CD8-positive, alpha-beta memory T cell (primary cell): ENCODE results near the gene HAP1. TPM values are rescaled to one million over a fixed set of nuclear protein-coding genes. Genes with fewer than 3 reads are reported as not detected.
"Not testable (repeated sequence)": the region's sequence is repeated elsewhere in the genome, so short reads cannot be mapped to it uniquely, and the experiment has no call there.

ENCODE experiments used
- CTCF ChIA-PET: fragments of 350-600 bp; sonication (Branson Sonifier 250); formaldehyde crosslinking; loops from one replicate; lab custom pipeline; 2021; ENCODE audit warnings: antibody characterized with exemption; lab: Charles Lee
- POLR2A ChIA-PET: fragments of 350-600 bp; sonication (Branson Sonifier 250); formaldehyde crosslinking; loops from one replicate; lab custom pipeline; 2021; ENCODE audit warnings: antibody characterized with exemption; lab: Charles Lee
- DNase-seq, 5 donors: peaks; one replicate each; pipeline versions ENCODE4 v3.0.0 to v3.0.0-alpha.2; 2020 to 2022; ENCODE audit warnings: mixed read lengths in 1 of 5
- H3K27ac ChIP-seq: one replicate; pipeline ENCODE4 v1.7.0; 2013; ENCODE audit warnings: low read depth, mild to moderate bottlenecking, low read length, moderate library complexity
- H3K27me3 ChIP-seq: 2 replicates; pipeline ENCODE4 v1.7.0; 2013; ENCODE audit warnings: low read length, mild to moderate bottlenecking; ENCODE audit not compliant: insufficient read depth, poor library complexity, severe bottlenecking
- H3K36me3 ChIP-seq: 2 replicates; pipeline ENCODE4 v1.7.0; 2013; ENCODE audit warnings: mild to moderate bottlenecking, low read length, moderate library complexity; ENCODE audit not compliant: insufficient read depth
- H3K4me1 ChIP-seq: 2 replicates; pipeline ENCODE4 v1.7.0; 2013; ENCODE audit warnings: mild to moderate bottlenecking, low read length, moderate library complexity; ENCODE audit not compliant: insufficient read depth
- H3K4me3 ChIP-seq: 2 replicates; pipeline ENCODE4 v1.7.0; 2013; ENCODE audit warnings: mild to moderate bottlenecking, low read length
- H3K9me3 ChIP-seq: 2 replicates; pipeline ENCODE4 v1.7.0; 2013; ENCODE audit warnings: mild to moderate bottlenecking, low read length
- H3K27ac Mint-ChIP-seq, 8 donors: one replicate each; pipeline ENCODE4 v1.8.0; 2020 to 2021; ENCODE audit warnings: mixed read lengths in 8 of 8, mild to moderate bottlenecking in 6 of 8, inconsistent platforms in 3 of 8, moderate library complexity in 3 of 8
- H3K27me3 Mint-ChIP-seq, 2 donors: one replicate each; pipeline ENCODE4 v1.8.0; 2020 to 2021; ENCODE audit warnings: mixed read lengths in 2 of 2, mild to moderate bottlenecking in 1 of 2, moderate library complexity in 1 of 2
- H3K36me3 Mint-ChIP-seq, 3 donors: one replicate each; pipeline ENCODE4 v1.8.0; 2020 to 2021; ENCODE audit warnings: mixed read lengths in 3 of 3, inconsistent platforms in 1 of 3, mild to moderate bottlenecking in 1 of 3
- H3K4me1 Mint-ChIP-seq, 3 donors: one replicate each; pipeline ENCODE4 v1.8.0; 2020 to 2021; ENCODE audit warnings: mixed read lengths in 3 of 3, inconsistent platforms in 1 of 3, mild to moderate bottlenecking in 1 of 3
- H3K4me3 Mint-ChIP-seq, 7 donors: one replicate each; pipeline ENCODE4 v1.8.0; 2020 to 2021; ENCODE audit warnings: mixed read lengths in 7 of 7, mild to moderate bottlenecking in 6 of 7, moderate library complexity in 4 of 7, inconsistent platforms in 2 of 7
- H3K9me3 Mint-ChIP-seq, 5 donors: one replicate each; pipeline ENCODE4 v1.8.0; 2020 to 2022; ENCODE audit warnings: mixed read lengths in 5 of 5, mild to moderate bottlenecking in 3 of 5, moderate library complexity in 2 of 5, inconsistent platforms in 1 of 5
- polyA plus RNA-seq: library from polyadenylated mRNA; unstranded; fragments of 300-500 nt; fragmentation: Illumina TruSeq; gene quantifications from one replicate; pipeline ENCODE4 v1.2.3, GENCODE V29; 2021
- total RNA-seq, 2 experiments: library from RNA; stranded (reverse); gene quantifications; one replicate each; pipeline ENCODE4 v1.2.3, GENCODE V29; 2021

HAP1 gene
- total and polyA plus RNA-seq, 3 experiments from 2014 or later, result 0.13 to 0.18 TPM; not detected in 1

DNA sequence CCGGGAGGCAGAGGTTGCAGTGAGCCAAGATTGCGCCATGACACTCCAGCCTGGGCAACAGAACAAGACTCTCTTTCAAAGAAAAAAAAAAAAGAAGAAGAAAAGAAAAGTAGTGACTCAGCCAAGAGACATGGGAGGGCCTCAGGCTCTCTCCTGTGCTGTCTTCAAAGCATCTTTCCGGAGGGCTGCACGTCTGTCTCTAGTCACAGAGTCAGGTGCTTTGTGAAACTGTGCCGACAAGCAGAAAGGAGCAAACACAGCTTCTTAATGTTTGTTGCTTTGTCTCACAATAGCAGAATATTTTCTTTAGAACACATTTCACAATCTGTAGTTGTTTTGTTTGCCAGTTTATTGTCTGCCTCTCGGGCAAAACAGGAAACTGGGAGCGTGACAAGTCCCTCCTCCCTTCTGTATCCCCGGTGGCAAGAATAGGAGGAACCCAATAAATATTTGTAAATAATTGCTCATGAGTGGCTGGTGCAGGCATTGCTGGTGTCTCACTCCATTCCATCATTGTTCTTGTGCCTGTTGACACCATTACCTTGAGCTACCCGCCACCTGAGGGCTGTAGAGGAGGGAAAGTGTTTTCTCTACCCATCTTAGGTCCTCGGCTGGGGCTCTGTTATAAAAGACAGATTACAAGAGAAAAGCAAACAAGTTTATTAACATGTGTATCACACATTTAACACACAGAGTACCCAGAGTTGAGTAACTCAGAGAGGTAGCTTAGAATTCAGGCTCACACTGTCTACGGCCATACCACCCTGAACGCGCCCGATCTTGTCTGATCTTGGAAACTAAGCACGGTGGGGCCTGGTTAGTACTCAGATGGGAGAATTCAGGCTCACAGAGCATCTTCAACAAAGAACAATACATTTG, 16.8 kb downstream of the HAP1 start:
- Mint-ChIP-seq H3K4me1 (peaks cover 0 to 5% (median 4%) of the 10 kb centered on the region in 3 donors), H3K27ac (no peak overlapping the region), H3K36me3 (no peaks in the 10 kb centered on the region), H3K9me3 (no peaks in the 10 kb centered on the region), H3K4me3 (no peak overlapping the region), H3K27me3 (peaks cover 9 to 22% of the 10 kb centered on the region in 2 donors)
- Histone ChIP-seq H3K4me3 (no peak overlapping the region), H3K27me3 (no peaks in the 10 kb centered on the region), H3K27ac (no peak overlapping the region), H3K36me3 (no peaks in the 10 kb centered on the region), H3K9me3 (no peaks in the 10 kb centered on the region), H3K4me1 (no peaks in the 10 kb centered on the region)
- CTCF ChIA-PET, result interaction anchor here (1.0 to 1.2 kb wide), 4 partner anchors 8 to 39 kb away, joined by 3 to 5 read pairs (median 3); no protein-coding TSS in a partner anchor
- no peak for DNase-seq
- POLR2A ChIA-PET, result no interaction called here

DNA sequence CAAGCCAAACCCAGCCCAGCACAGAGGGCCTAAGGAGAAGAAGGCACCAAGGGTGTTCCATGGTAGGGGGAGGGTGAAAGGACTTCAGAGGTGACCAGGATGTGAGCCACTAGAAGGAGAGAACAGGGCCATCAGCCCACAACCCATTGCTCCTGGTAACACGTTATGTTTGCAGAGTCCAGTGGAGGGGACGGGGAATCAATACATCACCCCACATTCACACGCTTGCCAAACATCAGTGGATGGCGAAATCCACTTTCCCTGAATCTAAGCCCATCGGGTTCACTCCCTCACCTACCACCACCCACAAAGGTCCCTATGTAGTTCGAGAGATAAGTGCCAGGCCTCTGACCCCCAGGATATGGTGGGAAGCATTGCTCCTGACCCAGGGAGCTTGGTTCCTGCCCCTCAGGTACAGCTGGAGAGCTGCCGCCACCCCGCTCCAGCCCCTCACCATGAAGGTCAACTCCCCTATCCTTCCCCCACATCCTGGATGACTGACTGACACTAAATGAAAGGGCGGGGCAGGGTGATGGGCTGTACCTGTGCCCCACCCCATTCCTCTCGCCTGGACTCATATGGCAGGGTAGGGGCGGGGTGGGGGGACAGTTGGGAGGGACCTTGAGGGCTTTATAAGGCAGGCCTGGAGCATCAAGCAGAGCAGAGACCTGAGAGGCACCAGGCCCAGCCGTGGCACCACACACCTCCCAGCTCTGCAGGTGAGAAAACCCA, 22.6 kb downstream of the HAP1 start, which contains the start of gene GAST:
GAST (plus strand) TSS at position 663 of the 732 bp plus-strand sequence. CDS start 3,106 bp downstream, outside the sequence.
- Histone ChIP-seq H3K9me3 (no peaks in the 10 kb centered on the region), H3K4me3 (no peak within 1 kb of the TSS), H3K27me3 (no peaks in the 10 kb centered on the region), H3K36me3 (no peaks in the 10 kb centered on the region), H3K4me1 (no peaks in the 10 kb centered on the region), H3K27ac (no peak within 1 kb of the TSS)
- ChIA-PET POLR2A (no interaction called here), CTCF (no interaction called here)
- H3K27ac Mint-ChIP-seq, result peak within 1 kb of the TSS in 2 of 8 donors; percentile 71 to 90
- H3K4me1 Mint-ChIP-seq, result no peaks in the 10 kb centered on the region
- H3K27me3 Mint-ChIP-seq, result peaks cover 19 to 32% of the 10 kb centered on the region in 2 donors
- no peak for DNase-seq
- peak within 1 kb of the TSS in 1 of 7 donors; percentile 33 for H3K4me3 Mint-ChIP-seq
- H3K36me3 Mint-ChIP-seq, result no peaks in the 10 kb centered on the region
- H3K9me3 Mint-ChIP-seq, result no peaks in the 10 kb centered on the region

DNA sequence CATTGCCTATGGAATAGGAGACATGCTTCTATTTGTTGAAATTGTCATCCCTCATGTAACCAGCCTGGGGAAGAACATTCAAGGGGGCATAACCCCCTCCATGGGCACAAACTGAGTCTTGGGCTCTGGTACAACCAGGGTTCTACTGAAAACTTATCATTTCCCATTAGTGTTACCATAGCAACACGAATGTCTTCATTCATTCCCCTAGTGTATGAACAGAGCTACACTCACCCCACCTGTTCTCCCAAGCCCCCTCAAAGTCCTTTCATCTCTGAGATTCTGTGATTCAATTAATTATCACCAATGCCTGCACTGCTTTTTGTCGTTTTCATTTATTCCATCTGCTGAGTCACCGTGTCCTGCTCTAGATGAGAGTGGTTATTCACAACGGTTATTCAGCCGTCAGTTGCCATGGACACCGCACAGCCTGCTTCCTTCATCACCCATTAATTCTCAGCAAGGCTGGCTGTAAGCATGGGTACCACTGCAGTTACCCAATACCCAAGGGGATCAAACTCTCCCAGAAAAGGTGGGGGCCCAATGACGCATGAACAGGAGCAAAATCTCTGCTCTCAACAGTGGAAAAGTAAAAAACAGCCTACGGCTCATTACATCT, 23.9 kb downstream of the HAP1 start:
- Mint-ChIP-seq H3K27ac (no peak overlapping the region), H3K9me3 (no peaks in the 10 kb centered on the region), H3K36me3 (no peaks in the 10 kb centered on the region), H3K27me3 (peaks cover 18 to 27% of the 10 kb centered on the region in 2 donors), H3K4me3 (no peak overlapping the region), H3K4me1 (no peaks in the 10 kb centered on the region)
- H3K4me1 ChIP-seq, result no peaks in the 10 kb centered on the region
- H3K4me3 ChIP-seq, result no peak overlapping the region
- no peaks in the 10 kb centered on the region for H3K27me3 ChIP-seq
- DNase-seq, result no peak
- POLR2A ChIA-PET, result no interaction called here
- H3K27ac ChIP-seq, result no peak overlapping the region
- no peaks in the 10 kb centered on the region for H3K9me3 ChIP-seq
- H3K36me3 ChIP-seq, result no peaks in the 10 kb centered on the region
- CTCF ChIA-PET, result interaction anchor here (1.2 to 6.0 kb wide), 2 partner anchors 7 to 15 kb away, joined by 3 to 35 read pairs; no protein-coding TSS in a partner anchor

DNA sequence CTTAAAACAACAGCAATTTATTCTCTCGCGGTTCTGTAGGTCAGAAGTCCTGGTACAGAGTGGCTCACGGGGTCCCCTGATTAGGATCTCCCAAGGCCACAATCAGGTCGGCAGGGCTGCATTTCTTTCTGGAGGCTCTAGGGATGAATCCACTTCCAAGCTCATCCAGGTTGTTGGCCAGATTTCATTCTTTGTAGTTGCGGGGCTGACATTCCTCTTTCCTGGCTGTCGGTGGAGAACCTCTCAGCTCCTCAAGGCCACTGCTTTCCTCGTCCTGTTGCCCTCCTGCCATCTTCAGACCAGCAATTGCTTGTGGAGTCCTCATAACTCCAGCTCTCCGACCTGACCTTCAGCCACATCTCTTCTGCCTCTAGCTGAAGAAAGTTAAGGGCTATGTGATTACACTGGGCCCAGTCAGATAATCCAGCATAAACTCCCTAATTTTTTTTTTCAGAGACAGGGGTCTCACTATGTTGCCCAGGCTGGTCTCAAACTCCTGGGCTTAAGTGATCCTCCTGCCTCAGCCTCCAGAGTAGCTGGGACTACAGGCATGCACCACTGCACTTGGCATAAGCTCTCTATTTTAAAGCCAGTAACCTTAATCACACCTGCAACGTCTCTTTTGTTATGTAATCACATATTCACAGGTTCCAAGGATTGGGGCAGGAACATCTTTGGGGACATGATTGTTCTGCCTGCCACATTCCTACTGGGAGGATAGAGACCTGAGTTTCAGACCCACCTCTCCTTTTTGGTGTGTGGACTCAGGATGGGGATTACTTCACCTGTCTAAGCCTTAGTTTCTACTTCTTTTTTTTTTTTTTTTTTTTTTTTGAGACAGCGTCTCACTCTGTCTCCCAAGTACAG, 26.4 kb downstream of the HAP1 start:
- no peaks in the 10 kb centered on the region for H3K4me1 Mint-ChIP-seq
- Histone ChIP-seq H3K9me3 (no peaks in the 10 kb centered on the region), H3K4me3 (no peak overlapping the region), H3K27ac (no peak overlapping the region), H3K27me3 (no peaks in the 10 kb centered on the region), H3K36me3 (no peaks in the 10 kb centered on the region), H3K4me1 (no peaks in the 10 kb centered on the region)
- CTCF ChIA-PET, result interaction anchor here (6.0 kb wide), 1 partner anchor 13 kb away, joined by 35 read pairs; no protein-coding TSS in a partner anchor
- H3K27ac Mint-ChIP-seq, result no peak overlapping the region
- no peak for DNase-seq
- H3K9me3 Mint-ChIP-seq, result no peaks in the 10 kb centered on the region
- H3K27me3 Mint-ChIP-seq, result peaks cover 18 to 23% of the 10 kb centered on the region in 2 donors
- POLR2A ChIA-PET, result interaction anchor here (0.6 kb wide), 1 partner anchor 892 kb away, joined by 4 read pairs; no protein-coding TSS in a partner anchor
- H3K36me3 Mint-ChIP-seq, result no peaks in the 10 kb centered on the region
- H3K4me3 Mint-ChIP-seq, result no peak overlapping the region

DNA sequence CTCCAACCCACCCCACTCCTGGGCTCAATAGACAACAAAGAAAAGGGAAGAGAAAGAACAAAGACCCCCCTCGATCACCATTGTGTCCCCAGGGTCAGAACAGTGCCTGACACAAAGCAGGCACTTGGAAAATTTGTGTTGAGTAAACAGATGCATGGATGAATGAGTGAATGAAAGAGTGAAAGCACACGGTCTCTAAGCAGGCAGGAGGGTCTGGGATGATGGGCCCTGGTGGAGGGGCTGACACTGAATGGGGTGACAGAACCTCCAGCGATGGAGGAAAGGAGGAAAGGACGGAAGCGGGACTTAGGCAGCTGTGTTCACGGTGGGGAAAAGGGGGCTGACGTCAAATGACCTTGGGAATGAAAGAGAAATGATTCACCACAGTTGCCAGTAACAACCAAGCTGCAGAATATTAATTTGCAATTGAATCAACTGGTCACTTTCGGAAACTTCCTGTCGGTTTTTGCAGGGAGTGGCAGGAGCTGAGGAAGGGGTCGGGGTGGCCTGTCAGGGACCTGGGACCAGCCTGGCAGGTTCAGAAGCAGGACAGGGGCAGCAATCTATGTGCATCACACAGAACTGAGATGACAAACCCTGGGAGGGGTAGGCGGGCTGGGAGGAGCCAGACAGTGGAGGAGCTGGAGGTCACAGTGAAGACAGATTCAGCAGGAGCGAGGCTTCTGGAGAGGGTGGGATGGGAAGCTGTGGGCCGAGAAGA, 29.0 kb downstream of the HAP1 start:
- Histone ChIP-seq H3K4me3 (no peak overlapping the region), H3K27me3 (no peaks in the 10 kb centered on the region), H3K9me3 (no peaks in the 10 kb centered on the region), H3K27ac (no peak overlapping the region), H3K4me1 (no peaks in the 10 kb centered on the region), H3K36me3 (no peaks in the 10 kb centered on the region)
- DNase-seq, result no peak
- POLR2A ChIA-PET, result interaction anchor here (0.6 kb wide), 3 partner anchors 27 to 125 kb away, joined by 3 to 6 read pairs (median 5); no protein-coding TSS in a partner anchor
- peaks cover 3 to 14% of the 10 kb centered on the region in 2 donors for H3K27me3 Mint-ChIP-seq
- peaks cover 0 to 5% (median 0%) of the 10 kb centered on the region in 3 donors for H3K4me1 Mint-ChIP-seq
- H3K4me3 Mint-ChIP-seq, result no peak overlapping the region
- H3K36me3 Mint-ChIP-seq, result no peaks in the 10 kb centered on the region
- H3K27ac Mint-ChIP-seq, result no peak overlapping the region
- H3K9me3 Mint-ChIP-seq, result no peaks in the 10 kb centered on the region
- CTCF ChIA-PET, result interaction anchor here (6.0 kb wide), 1 partner anchor 10 kb away, joined by 35 read pairs; no protein-coding TSS in a partner anchor

DNA sequence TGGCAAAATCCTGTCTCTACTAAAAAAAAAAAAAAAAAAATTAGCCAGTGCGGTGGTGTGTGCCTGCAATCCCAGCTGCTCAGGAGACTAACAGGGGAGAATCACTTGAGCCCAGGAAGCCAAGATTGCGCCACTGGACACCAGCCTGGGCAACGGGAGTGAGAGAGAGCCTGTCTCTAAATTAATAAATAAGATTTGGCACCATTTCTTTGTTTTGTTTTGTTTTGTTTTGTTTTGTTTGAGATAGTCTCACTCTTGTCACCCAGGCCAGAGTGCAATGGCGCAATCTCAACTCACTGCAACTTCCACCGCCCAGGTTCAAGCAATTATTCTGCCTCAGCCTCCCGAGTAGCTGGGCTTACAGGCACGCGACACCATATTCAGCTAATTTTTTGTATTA, 31.7 kb downstream of the HAP1 start:
- Mint-ChIP-seq H3K4me3 (no peak overlapping the region), H3K27me3 (peaks cover under 1 to 8% of the 10 kb centered on the region in 2 donors), H3K27ac (no peak overlapping the region), H3K9me3 (no peaks in the 10 kb centered on the region), H3K4me1 (peaks cover 0 to 5% (median 0%) of the 10 kb centered on the region in 3 donors), H3K36me3 (no peaks in the 10 kb centered on the region)
- Histone ChIP-seq H3K4me3 (no peak overlapping the region), H3K36me3 (no peaks in the 10 kb centered on the region), H3K9me3 (no peaks in the 10 kb centered on the region), H3K27me3 (no peaks in the 10 kb centered on the region), H3K27ac (no peak overlapping the region), H3K4me1 (no peaks in the 10 kb centered on the region)
- POLR2A ChIA-PET, result no interaction called here
- CTCF ChIA-PET, result no interaction called here
- DNase-seq, result no peak

DNA sequence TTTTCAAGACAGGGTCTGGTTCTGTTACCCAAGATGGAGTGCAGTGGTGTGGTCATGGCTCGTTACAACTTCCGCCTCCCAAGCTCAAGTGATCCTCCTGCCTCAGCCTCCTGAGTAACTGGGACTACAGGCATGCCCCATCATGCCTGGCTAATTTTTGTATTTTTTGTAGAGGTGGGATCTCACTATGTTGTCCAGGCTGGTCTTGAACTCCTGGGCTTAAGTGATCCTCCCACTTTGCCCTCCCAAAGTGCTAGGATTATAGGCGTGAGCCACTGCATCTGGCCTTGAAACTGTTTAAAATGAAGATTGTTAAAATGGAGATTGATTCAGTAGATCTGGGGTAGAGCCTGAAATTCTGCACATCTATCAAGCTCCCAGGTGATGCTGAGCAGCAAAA, 33.6 kb downstream of the HAP1 start:
- H3K27ac ChIP-seq, POLR2A ChIA-PET, H3K4me3 ChIP-seq, DNase-seq, H3K36me3 ChIP-seq, H3K4me3 Mint-ChIP-seq, H3K9me3 Mint-ChIP-seq, H3K4me1 ChIP-seq, H3K9me3 ChIP-seq, H3K27ac Mint-ChIP-seq, H3K27me3 ChIP-seq, H3K36me3 Mint-ChIP-seq, H3K27me3 Mint-ChIP-seq: not testable (repeated sequence)
- H3K4me1 Mint-ChIP-seq, result peaks cover 5 to 13% (median 7%) of the 10 kb centered on the region in 3 donors
- CTCF ChIA-PET, result interaction anchor here (1.7 kb wide), 1 partner anchor 38 kb away, joined by 6 read pairs; no protein-coding TSS in a partner anchor
